Stromal cell of bone marrow (primary cell): ENCODE measurements around the gene RCAN1.
"Not testable (repeated sequence)": the region's sequence is repeated elsewhere in the genome, so short reads cannot be mapped to it uniquely, and the experiment has no call there.

Experiments
- DNase-seq: peaks from one replicate; pipeline ENCODE4 v3.0.0-alpha.2; 2012; ENCODE audit warnings: low read depth

Gene RCAN1

GRCh38 chr21:34621434-34622350 is 6.8 kb upstream of the RCAN1 start:
- DNase-seq = no peak

GRCh38 chr21:34619841-34620665 is 5.1 kb upstream of the RCAN1 start:
- no peak for DNase-seq

- DNase-seq = no peak
Observed at GRCh38 chr21:34618941-34619340, 4.0 kb upstream of the RCAN1 start.

GRCh38 chr21:34617753-34618339 is 2.9 kb upstream of the RCAN1 start:
- no peak for DNase-seq

- no peak for DNase-seq
Observed at GRCh38 chr21:34615487-34615814, 538 bp upstream of the RCAN1 start.

- DNase-seq = no peak
Observed at GRCh38 chr21:34613679-34614627, 960 bp downstream of the RCAN1 start.

- no peak for DNase-seq
Observed at GRCh38 chr21:34612557-34612956, 2.4 kb downstream of the RCAN1 start.

GRCh38 chr21:34612056-34612455 is 2.9 kb downstream of the RCAN1 start:
- DNase-seq = no peak

GRCh38 chr21:34611528-34611927 is 3.4 kb downstream of the RCAN1 start:
- no peak for DNase-seq

GRCh38 chr21:34609933-34610549 is 4.9 kb downstream of the RCAN1 start:
- no peak for DNase-seq

GRCh38 chr21:34609244-34609932 is 5.5 kb downstream of the RCAN1 start:
- no peak for DNase-seq

- not testable (repeated sequence) for DNase-seq
Observed at GRCh38 chr21:34607376-34607775, 7.5 kb downstream of the RCAN1 start.

GRCh38 chr21:34606621-34607020 is 8.3 kb downstream of the RCAN1 start:
- DNase-seq = no peak

GRCh38 chr21:34606051-34606450 is 8.9 kb downstream of the RCAN1 start:
- no peak for DNase-seq

- not testable (repeated sequence) for DNase-seq
Observed at GRCh38 chr21:34604956-34605355, 10.0 kb downstream of the RCAN1 start.

GRCh38 chr21:34604556-34604955 is 10.4 kb downstream of the RCAN1 start:
- DNase-seq = no peak

GRCh38 chr21:34603710-34604057 is 11.2 kb downstream of the RCAN1 start:
- DNase-seq = no peak

GRCh38 chr21:34603002-34603709 is 11.8 kb downstream of the RCAN1 start:
- DNase-seq = peak; percentile 47

GRCh38 chr21:34602061-34602460 is 12.9 kb downstream of the RCAN1 start:
- DNase-seq = no peak

GRCh38 chr21:34599534-34600101 is 15.3 kb downstream of the RCAN1 start:
- DNase-seq = no peak
